ENCODE data around the gene SLC35G2. TPM values are rescaled to one million over a fixed set of nuclear protein-coding genes. Genes with fewer than 3 reads are reported as not detected.
"Not testable (repeated sequence)": the region's sequence is repeated elsewhere in the genome, so short reads cannot be mapped to it uniquely, and the experiment has no call there.

Gene SLC35G2
- total RNA-seq, 1 donor from 2014 or later: 10.1 TPM

DNA sequence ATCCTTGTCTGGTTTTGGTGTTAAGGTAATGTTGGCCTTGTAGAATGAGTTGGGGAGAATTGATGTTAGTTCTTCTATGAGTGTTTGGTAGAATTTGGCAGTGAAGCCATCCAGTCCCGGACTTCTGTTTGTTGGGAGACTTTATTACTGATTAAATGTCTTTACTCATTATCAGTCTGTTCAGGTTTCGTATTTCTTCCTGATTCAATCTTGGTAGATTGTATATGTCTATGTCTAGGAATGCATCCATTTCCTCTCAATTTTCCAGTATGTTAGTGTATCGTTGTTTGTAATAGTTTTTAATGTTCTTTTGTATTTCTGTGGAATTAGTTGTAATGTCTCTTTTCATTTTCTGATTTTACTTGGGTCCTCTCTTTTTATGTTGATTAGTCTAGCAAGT, 82.5 kb downstream of the SLC35G2 start:
- FAIRE-seq: no peak
- Histone ChIP-seq H3K79me2 (ENCODE audit: insufficient read depth, low read length) (peaks cover 91% of the 10 kb centered on the region), H3K4me2 (ENCODE audit: low read length) (no peak overlapping the region)

DNA sequence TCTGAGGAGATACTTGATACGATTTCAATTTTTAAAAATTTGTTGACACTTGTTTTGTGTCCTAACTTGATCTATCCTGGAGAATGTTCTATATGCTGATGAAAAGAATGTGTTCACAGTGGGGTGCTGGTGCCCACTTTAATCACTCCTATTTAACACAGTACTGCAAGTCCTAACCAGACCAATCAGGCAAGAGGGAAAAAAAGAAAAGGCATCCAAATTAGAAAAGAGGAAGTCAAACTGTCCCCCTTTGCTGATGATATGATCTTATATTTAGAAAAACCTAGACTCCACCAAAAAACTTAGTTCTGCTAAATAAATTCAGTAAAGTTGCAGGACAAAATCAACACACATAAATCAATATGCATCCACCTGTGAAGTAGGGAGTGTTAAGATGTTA, 83.6 kb downstream of the SLC35G2 start:
- Histone ChIP-seq H4K20me1 (ENCODE audit: insufficient read depth, low read length) (peaks cover 85% of the 10 kb centered on the region), H3K79me2 (ENCODE audit: insufficient read depth, low read length) (peaks cover 91% of the 10 kb centered on the region)
- H3K27ac Mint-ChIP-seq (ENCODE audit: unreplicated experiment); H3K4me3 ChIP-seq (ENCODE audit: insufficient read depth, low read depth, low read length); H3K4me2 ChIP-seq (ENCODE audit: low read length); H3K36me3 ChIP-seq (ENCODE audit: insufficient read depth, low read length); H3K27ac ChIP-seq (ENCODE audit: low read depth, low read length); H3K9ac ChIP-seq (ENCODE audit: low read length); DNase-seq (ENCODE audit: low read depth); H3K4me3 Mint-ChIP-seq (ENCODE audit: unreplicated experiment); H3K9me3 ChIP-seq (ENCODE audit: insufficient read depth, low read depth, low read length); H3K27me3 ChIP-seq (ENCODE audit: insufficient read depth, low read length); H3K4me1 ChIP-seq (ENCODE audit: insufficient read depth, low read length); H2AFZ ChIP-seq (ENCODE audit: low read depth, low read length); FAIRE-seq; H3K27me3 Mint-ChIP-seq (ENCODE audit: low read depth, unreplicated experiment): not testable (repeated sequence)
- Mint-ChIP-seq H3K4me1 (ENCODE audit: low read depth, unreplicated experiment) (peaks cover 20% of the 10 kb centered on the region), H3K9me3 (ENCODE audit: unreplicated experiment) (peaks cover 18% of the 10 kb centered on the region), H3K36me3 (ENCODE audit: low read depth, unreplicated experiment) (peaks cover 26% of the 10 kb centered on the region)

More for the DNA sequence above, 82.5 kb downstream of the SLC35G2 start:
- peaks cover 82% of the 10 kb centered on the region for H4K20me1 ChIP-seq (ENCODE audit: insufficient read depth, low read length)
- H3K27me3 ChIP-seq (ENCODE audit: insufficient read depth, low read length): no peaks in the 10 kb centered on the region
- Mint-ChIP-seq H3K27me3 (ENCODE audit: low read depth, unreplicated experiment) (no peaks in the 10 kb centered on the region), H3K4me1 (ENCODE audit: low read depth, unreplicated experiment) (peaks cover 20% of the 10 kb centered on the region), H3K9me3 (ENCODE audit: unreplicated experiment) (peaks cover 16% of the 10 kb centered on the region), H3K36me3 (ENCODE audit: low read depth, unreplicated experiment) (peaks cover 24% of the 10 kb centered on the region), H3K27ac (ENCODE audit: unreplicated experiment) (no peak overlapping the region), H3K4me3 (ENCODE audit: unreplicated experiment) (no peak overlapping the region)
- no peak for DNase-seq (ENCODE audit: low read depth)
- no peaks in the 10 kb centered on the region for H3K4me1 ChIP-seq (ENCODE audit: insufficient read depth, low read length)
- H3K36me3 ChIP-seq (ENCODE audit: insufficient read depth, low read length): no peaks in the 10 kb centered on the region
- H3K4me3 ChIP-seq (ENCODE audit: insufficient read depth, low read depth, low read length): no peak overlapping the region
- no peak overlapping the region for H3K27ac ChIP-seq (ENCODE audit: low read depth, low read length)
- H3K9ac ChIP-seq (ENCODE audit: low read length): no peak overlapping the region
- H3K9me3 ChIP-seq (ENCODE audit: insufficient read depth, low read depth, low read length): no peaks in the 10 kb centered on the region
- H2AFZ ChIP-seq (ENCODE audit: low read depth, low read length): no peak overlapping the region
- TF ChIP-seq, protein P1, sequence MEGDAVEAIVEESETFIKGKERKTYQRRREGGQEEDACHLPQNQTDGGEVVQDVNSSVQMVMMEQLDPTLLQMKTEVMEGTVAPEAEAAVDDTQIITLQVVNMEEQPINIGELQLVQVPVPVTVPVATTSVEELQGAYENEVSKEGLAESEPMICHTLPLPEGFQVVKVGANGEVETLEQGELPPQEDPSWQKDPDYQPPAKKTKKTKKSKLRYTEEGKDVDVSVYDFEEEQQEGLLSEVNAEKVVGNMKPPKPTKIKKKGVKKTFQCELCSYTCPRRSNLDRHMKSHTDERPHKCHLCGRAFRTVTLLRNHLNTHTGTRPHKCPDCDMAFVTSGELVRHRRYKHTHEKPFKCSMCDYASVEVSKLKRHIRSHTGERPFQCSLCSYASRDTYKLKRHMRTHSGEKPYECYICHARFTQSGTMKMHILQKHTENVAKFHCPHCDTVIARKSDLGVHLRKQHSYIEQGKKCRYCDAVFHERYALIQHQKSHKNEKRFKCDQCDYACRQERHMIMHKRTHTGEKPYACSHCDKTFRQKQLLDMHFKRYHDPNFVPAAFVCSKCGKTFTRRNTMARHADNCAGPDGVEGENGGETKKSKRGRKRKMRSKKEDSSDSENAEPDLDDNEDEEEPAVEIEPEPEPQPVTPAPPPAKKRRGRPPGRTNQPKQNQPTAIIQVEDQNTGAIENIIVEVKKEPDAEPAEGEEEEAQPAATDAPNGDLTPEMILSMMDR (IDR thresholded peaks at IDR 0.05; ENCODE audit: insufficient read depth, low read depth, low read length): no peak
- no peak for TF ChIP-seq EZH2 (IDR thresholded peaks at IDR 0.05; ENCODE audit: insufficient read depth, low read length)

DNA sequence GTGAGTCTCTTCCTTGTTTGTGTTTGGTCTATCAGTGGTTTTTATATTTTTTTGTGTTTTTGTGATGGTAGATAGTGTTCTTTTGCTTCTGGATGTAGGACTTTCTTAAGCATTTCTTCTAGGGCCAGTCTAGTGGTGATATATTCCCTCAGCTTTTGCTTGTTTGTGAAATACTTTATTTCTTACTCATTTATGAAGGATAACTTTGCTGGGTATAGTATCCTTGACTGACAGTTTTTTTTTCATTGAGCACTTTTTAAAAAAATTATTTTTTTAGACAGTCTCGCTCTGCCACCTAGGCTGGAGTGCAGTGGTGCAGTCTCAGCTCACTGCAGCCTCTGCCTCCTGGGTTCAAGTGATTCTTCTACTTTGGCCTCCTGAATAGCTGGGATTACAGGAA, 85.0 kb downstream of the SLC35G2 start:
- Histone ChIP-seq H3K4me3 (ENCODE audit: insufficient read depth, low read depth, low read length) (no peak overlapping the region), H3K4me1 (ENCODE audit: insufficient read depth, low read length) (no peaks in the 10 kb centered on the region), H3K27ac (ENCODE audit: low read depth, low read length) (no peak overlapping the region), H3K79me2 (ENCODE audit: insufficient read depth, low read length) (peaks cover 92% of the 10 kb centered on the region), H3K4me2 (ENCODE audit: low read length) (no peak overlapping the region), H3K9ac (ENCODE audit: low read length) (no peak overlapping the region), H4K20me1 (ENCODE audit: insufficient read depth, low read length) (peaks cover 84% of the 10 kb centered on the region), H3K27me3 (ENCODE audit: insufficient read depth, low read length) (no peaks in the 10 kb centered on the region), H2AFZ (ENCODE audit: low read depth, low read length) (no peak overlapping the region), H3K9me3 (ENCODE audit: insufficient read depth, low read depth, low read length) (no peaks in the 10 kb centered on the region), H3K36me3 (ENCODE audit: insufficient read depth, low read length) (no peaks in the 10 kb centered on the region)
- Mint-ChIP-seq H3K36me3 (ENCODE audit: low read depth, unreplicated experiment) (peaks cover 26% of the 10 kb centered on the region), H3K27me3 (ENCODE audit: low read depth, unreplicated experiment) (no peaks in the 10 kb centered on the region), H3K4me1 (ENCODE audit: low read depth, unreplicated experiment) (peaks cover 22% of the 10 kb centered on the region), H3K27ac (ENCODE audit: unreplicated experiment) (no peak overlapping the region), H3K4me3 (ENCODE audit: unreplicated experiment) (no peak overlapping the region), H3K9me3 (ENCODE audit: unreplicated experiment) (peaks cover 18% of the 10 kb centered on the region)
- FAIRE-seq (no peak), DNase-seq (ENCODE audit: low read depth) (no peak)
- TF ChIP-seq, protein P1 (IDR thresholded peaks at IDR 0.05; ENCODE audit: insufficient read depth, low read depth, low read length): no peak
- no peak for TF ChIP-seq EZH2 (IDR thresholded peaks at IDR 0.05; ENCODE audit: insufficient read depth, low read length)

Data from astrocyte (in vitro differentiated cells and primary cell).